HG03342 (cell line): ENCODE results near the gene LSM2.
"Not testable (repeated sequence)": the region's sequence is repeated elsewhere in the genome, so short reads cannot be mapped to it uniquely, and the experiment has no call there.

Experiments
- ATAC-seq: cut with Tn5 transposase; IDR thresholded peaks from one replicate; pipeline ENCODE4 v1.9.1; 2021; ENCODE audit warnings: mild to moderate bottlenecking, moderate library complexity; ENCODE audit not compliant: unreplicated experiment

The LSM2 gene

DNA sequence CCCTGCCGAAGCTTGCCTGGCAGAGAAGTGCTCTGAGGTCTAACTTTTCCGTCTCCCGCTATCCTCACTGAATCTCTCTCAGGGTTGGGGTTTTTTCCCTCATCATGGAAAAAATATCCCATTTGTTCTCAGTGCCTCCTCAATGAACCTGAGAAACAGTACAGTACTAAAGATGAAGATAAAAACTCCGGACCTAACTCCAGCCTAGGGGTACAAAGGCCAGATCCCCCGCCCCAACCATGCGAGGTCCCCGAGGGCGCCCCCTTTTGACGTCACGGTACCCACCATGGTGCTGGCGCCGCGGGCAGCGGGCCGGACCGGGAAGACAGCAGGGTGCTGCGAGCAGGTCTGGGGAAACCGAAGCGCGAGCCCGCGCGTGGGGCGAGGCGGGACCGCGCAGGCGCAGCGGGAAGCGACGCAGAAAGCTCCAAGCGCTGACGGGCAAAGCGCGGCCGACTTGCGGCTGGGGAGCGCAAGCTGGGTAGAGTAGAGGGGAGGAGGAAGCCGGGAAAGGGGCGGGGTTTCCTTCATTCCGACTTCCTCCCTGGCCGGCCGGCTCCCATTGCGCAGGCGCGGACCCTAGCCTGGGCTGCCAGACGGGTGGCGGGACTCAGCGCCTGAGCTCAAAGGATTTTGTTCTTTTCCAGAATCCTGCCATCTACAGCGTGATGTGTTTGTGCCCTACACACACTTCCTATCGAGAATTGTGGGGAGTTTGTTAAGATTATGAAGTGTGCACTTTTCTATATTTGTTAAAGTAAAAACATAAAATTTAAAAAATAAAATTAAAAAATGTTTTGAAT lies at the start of gene LSM2:
LSM2 (minus strand) TSS at position 497 of the 803 bp plus-strand sequence; CDS start at position 288, 209 bp downstream.
- peak; percentile 88 for ATAC-seq

GRCh38 chr6:31851980-31852718 lies 45.4 kb upstream of the LSM2 start:
- not testable (repeated sequence) for ATAC-seq

GRCh38 chr6:31851485-31851832 lies 44.7 kb upstream of the LSM2 start:
- ATAC-seq = no peak

GRCh38 chr6:31850765-31851484 lies 44.2 kb upstream of the LSM2 start:
- ATAC-seq = no peak

DNA sequence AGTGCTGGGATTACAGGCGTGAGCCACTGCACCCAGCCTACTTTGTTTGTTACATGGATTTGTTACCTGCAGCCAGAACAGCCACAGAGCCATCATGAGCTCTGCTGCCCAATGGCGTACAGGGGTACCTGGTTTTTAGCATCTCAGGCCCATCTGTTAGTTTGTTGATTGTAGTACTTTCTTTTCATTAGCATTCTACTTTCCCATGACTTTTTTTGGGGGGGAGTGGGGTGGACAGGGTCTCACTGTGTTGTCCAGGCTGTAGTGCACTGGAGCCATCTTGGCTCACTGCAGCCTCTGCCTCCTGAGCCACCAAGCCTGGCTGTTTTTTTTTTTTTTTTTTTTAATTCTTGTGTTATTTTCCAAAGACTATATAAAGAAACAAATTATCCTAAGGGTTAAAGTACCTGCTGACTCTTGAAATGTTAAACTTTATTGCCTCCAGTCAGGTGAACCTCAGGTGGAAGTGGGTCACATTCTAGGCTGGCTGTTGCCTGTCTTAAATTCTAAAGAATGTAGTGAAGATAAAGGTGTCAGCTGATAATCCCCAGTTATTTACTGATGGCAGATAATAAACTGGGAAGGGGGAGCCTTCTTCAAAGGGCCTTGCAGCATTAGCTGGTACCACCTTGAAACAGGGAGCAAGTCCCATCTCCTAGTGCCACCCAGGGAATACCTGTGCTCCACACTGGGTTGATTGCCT lies 40.7 kb upstream of the LSM2 start:
- ATAC-seq = no peak

- no peak for ATAC-seq
Measured at GRCh38 chr6:31844507-31844906, 37.7 kb upstream of the LSM2 start.

GRCh38 chr6:31842053-31842452 lies 35.3 kb upstream of the LSM2 start:
- ATAC-seq = no peak

GRCh38 chr6:31839779-31840126 lies 33.0 kb upstream of the LSM2 start:
- not testable (repeated sequence) for ATAC-seq

- no peak for ATAC-seq
Measured at GRCh38 chr6:31838968-31839367, 32.2 kb upstream of the LSM2 start.

DNA sequence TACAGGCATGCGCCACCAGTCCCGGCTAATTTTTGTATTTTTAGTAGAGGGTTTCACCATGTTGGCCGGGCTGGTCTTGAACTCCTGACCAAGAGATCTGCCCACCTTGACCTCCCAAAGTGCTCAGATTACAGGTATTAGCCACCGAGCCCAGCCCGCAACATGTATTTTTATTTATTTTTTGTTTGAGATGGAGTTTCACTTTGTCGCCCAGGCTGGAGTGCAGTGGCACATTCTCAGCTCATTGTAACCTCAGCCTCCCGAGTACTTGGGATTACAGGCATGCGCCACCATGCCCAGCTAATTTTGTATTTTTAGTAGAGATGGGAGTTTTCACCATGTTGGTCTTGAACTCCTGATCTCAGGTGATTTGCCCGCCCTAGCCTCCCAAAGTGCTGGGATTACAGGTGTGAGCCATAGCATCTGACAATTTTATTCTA lies 31.4 kb upstream of the LSM2 start:
- ATAC-seq = not testable (repeated sequence)

DNA sequence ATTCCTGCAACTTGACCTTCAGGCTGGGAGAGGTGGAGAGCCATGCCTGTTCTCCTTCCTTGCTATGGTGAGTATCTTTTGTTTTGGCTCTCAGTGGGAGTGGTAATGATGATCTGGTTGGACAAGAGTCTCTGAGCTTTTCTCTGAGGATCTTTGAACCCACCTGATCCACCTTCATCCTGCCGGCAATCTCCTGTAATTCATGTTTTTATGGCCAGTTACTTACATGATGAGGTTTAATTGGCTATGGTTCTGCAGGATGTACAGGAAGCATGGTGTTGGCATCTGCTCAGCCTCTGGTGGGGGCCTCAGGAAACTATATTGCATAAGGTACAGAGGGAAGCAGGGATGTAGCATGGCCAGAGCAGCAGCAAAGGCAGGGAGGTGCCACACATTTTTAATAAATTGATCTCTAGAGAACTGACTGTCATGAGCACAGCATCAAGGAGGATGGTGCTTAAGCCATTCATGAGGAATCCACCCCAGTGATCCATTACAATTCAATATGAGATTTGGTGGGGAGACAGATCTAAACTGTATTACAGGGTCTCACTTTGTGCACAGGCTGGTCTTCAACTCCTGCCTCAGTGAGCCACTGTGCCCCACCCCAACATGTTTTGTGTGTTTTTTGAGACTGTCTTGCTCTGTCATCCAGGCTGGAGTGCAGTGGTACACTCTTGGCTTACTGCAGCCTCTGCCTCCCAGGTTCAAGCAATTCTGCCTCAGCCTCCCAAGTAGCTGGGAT lies 30.8 kb upstream of the LSM2 start:
- ATAC-seq = no peak

- no peak for ATAC-seq
Measured at GRCh38 chr6:31836474-31837368, 30.0 kb upstream of the LSM2 start.

DNA sequence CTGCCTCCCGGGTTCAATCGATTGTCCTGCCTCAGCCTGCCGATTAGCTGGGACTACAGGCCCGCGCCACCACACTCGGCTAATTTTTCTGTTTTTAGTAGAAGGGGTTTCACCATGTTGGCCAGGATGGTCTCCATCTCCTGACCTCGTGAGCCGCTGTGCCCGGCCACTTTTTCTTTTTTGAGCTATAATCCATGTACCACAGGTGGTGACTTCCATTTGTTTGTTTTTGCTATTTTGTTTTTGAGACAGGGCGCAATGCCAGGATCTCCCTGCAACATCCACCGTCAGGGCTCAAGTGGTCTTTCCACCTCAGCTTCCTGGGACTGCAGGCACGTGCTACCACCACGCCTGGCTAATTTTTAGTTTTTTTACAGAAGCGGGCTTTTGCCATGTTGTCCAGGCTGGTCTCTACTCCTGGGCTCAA lies 29.3 kb upstream of the LSM2 start:
- no peak for ATAC-seq

DNA sequence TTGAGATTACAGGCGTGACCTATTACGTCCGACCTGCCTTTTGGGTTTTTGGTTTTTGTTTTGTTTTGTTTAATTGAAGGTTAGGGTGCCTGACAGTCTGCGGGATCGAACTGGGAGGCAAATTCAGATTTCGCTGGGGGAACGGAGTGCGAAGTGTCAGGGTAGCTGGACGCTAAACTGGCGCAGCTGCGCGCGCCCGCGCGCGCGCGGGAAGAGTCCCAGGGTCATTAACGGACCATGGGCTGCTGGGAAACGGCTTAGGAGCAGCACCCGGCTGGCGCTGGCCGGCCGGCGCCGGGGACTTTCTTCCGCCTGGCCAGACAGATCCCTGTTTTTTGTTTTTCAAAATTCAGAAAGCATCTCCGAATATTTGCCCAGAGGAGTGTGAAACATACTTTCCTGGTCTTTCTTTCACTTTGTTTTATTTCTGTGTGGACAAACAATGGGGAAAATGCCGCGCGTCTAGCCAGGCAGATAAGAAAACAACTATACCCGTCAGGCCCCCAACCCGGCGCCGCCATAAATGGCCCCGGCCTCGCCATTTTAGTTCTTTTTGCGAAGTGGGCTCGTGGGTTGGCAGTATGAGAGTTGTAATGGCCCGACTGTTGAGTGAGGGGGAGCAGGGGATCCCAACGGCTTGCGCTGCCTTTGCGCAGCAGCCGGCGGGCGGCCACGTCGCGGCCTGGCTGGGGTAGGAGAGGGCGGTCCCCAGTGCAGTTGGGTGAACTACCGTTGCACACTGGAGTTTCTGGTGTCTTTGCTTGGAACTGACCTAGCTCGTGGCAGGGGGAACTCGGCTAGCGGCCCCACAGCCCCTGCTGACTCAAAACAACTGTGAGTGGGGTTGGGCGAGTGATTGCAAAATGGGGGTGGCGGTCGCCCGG lies 27.8 kb upstream of the LSM2 start:
- ATAC-seq = no peak

- no peak for ATAC-seq
Measured at GRCh38 chr6:31831350-31832215, 24.8 kb upstream of the LSM2 start.

DNA sequence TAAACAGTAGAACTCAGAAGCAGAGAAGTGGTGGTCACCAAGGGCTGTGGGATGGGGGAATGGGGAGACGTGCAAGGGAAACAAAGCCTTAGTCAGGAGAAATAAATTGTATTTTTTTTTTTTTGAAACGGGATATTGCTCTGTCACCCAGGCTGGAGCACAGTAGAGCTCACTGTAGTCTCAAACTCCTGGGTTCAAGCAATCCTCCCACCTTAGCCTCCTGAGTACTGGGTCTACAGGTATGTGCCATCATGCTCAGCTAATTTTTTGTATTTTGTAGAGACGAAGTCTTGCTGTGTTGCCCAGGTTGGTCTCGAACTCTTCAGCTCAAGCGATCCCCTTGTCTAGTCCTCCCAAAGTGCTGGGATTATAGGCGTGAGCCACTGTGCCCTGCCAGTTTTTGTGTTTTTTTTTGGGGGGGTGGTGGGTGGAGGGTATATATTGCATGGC lies 24.1 kb upstream of the LSM2 start:
- no peak for ATAC-seq

DNA sequence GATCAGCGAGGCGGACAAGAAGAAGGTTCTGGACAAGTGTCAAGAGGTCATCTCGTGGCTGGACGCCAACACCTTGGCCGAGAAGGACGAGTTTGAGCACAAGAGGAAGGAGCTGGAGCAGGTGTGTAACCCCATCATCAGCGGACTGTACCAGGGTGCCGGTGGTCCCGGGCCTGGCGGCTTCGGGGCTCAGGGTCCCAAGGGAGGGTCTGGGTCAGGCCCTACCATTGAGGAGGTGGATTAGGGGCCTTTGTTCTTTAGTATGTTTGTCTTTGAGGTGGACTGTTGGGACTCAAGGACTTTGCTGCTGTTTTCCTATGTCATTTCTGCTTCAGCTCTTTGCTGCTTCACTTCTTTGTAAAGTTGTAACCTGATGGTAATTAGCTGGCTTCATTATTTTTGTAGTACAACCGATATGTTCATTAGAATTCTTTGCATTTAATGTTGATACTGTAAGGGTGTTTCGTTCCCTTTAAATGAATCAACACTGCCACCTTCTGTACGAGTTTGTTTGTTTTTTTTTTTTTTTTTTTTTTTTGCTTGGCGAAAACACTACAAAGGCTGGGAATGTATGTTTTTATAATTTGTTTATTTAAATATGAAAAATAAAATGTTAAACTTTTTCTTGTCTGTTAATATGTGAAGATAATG lies 23.0 kb upstream of the LSM2 start:
- ATAC-seq = no peak
